ENCODE results near the gene RAB11FIP3. TPM values are rescaled to one million over a fixed set of nuclear protein-coding genes. Genes with fewer than 3 reads are reported as not detected.
"Not testable (repeated sequence)": the region's sequence is repeated elsewhere in the genome, so short reads cannot be mapped to it uniquely, and the experiment has no call there.

The RAB11FIP3 gene
- total RNA-seq, 1 donor: 25.3 TPM

GRCh38 chr16:377419-377951, 48.0 kb upstream of the RAB11FIP3 start:
- peaks cover 15% of the 10 kb centered on the region for H4K20me1 ChIP-seq (ENCODE audit: insufficient read depth, low read length)
- H3K36me3 ChIP-seq (ENCODE audit: insufficient read depth, low read length): peaks cover 22% of the 10 kb centered on the region
- no peak overlapping the region for H3K27ac ChIP-seq (ENCODE audit: low read depth, low read length)
- H3K27me3 ChIP-seq (ENCODE audit: insufficient read depth, low read length): no peaks in the 10 kb centered on the region
- no peak overlapping the region for H3K4me2 ChIP-seq (ENCODE audit: insufficient read depth, low read length)
- no peak overlapping the region for H3K4me3 ChIP-seq (ENCODE audit: insufficient read depth, low read length)
- H3K79me2 ChIP-seq (ENCODE audit: insufficient read depth, low read length): peaks cover 30% of the 10 kb centered on the region
- no peak for DNase-seq (ENCODE audit: insufficient read length, low spot score, missing footprints)
- no peaks in the 10 kb centered on the region for H3K4me1 ChIP-seq (ENCODE audit: insufficient read depth, low read length)
- H3K9me3 ChIP-seq (ENCODE audit: low read depth, low read length): no peaks in the 10 kb centered on the region
- no peak overlapping the region for H2AFZ ChIP-seq (ENCODE audit: low read length)
- no peak for TF ChIP-seq CTCF (IDR thresholded peaks at IDR 0.05; ENCODE audit: extremely low read depth, low read depth, low read length)

- H3K27me3 ChIP-seq (ENCODE audit: insufficient read depth, low read length); H3K9me3 ChIP-seq (ENCODE audit: low read depth, low read length); H3K27ac ChIP-seq (ENCODE audit: low read depth, low read length); H2AFZ ChIP-seq (ENCODE audit: low read length); H3K4me1 ChIP-seq (ENCODE audit: insufficient read depth, low read length); H3K4me2 ChIP-seq (ENCODE audit: insufficient read depth, low read length); H3K4me3 ChIP-seq (ENCODE audit: insufficient read depth, low read length); DNase-seq (ENCODE audit: insufficient read length, low spot score, missing footprints): not testable (repeated sequence)
- peaks cover 15% of the 10 kb centered on the region for H4K20me1 ChIP-seq (ENCODE audit: insufficient read depth, low read length)
- peaks cover 22% of the 10 kb centered on the region for H3K36me3 ChIP-seq (ENCODE audit: insufficient read depth, low read length)
- H3K79me2 ChIP-seq (ENCODE audit: insufficient read depth, low read length): peaks cover 30% of the 10 kb centered on the region
Measured at GRCh38 chr16:378113-378820, 47.2 kb upstream of the RAB11FIP3 start.

GRCh38 chr16:378821-379182, 46.6 kb upstream of the RAB11FIP3 start:
- H2AFZ ChIP-seq (ENCODE audit: low read length): no peak overlapping the region
- peaks cover 2% of the 10 kb centered on the region for H3K4me1 ChIP-seq (ENCODE audit: insufficient read depth, low read length)
- DNase-seq (ENCODE audit: insufficient read length, low spot score, missing footprints): no peak
- no peak overlapping the region for H3K4me2 ChIP-seq (ENCODE audit: insufficient read depth, low read length)
- peaks cover 22% of the 10 kb centered on the region for H3K36me3 ChIP-seq (ENCODE audit: insufficient read depth, low read length)
- TF ChIP-seq CTCF (IDR thresholded peaks at IDR 0.05; ENCODE audit: extremely low read depth, low read depth, low read length): no peak
- no peaks in the 10 kb centered on the region for H3K9me3 ChIP-seq (ENCODE audit: low read depth, low read length)
- H3K27me3 ChIP-seq (ENCODE audit: insufficient read depth, low read length): no peaks in the 10 kb centered on the region
- no peak overlapping the region for H3K27ac ChIP-seq (ENCODE audit: low read depth, low read length)
- peaks cover 30% of the 10 kb centered on the region for H3K79me2 ChIP-seq (ENCODE audit: insufficient read depth, low read length)
- H3K4me3 ChIP-seq (ENCODE audit: insufficient read depth, low read length): no peak overlapping the region
- peaks cover 15% of the 10 kb centered on the region for H4K20me1 ChIP-seq (ENCODE audit: insufficient read depth, low read length)

- Histone ChIP-seq H3K27ac (ENCODE audit: low read depth, low read length) (no peak overlapping the region), H3K36me3 (ENCODE audit: insufficient read depth, low read length) (peaks cover 21% of the 10 kb centered on the region), H3K4me2 (ENCODE audit: insufficient read depth, low read length) (no peak overlapping the region), H3K9me3 (ENCODE audit: low read depth, low read length) (no peaks in the 10 kb centered on the region), H3K27me3 (ENCODE audit: insufficient read depth, low read length) (no peaks in the 10 kb centered on the region), H4K20me1 (ENCODE audit: insufficient read depth, low read length) (peaks cover 15% of the 10 kb centered on the region), H3K4me1 (ENCODE audit: insufficient read depth, low read length) (peaks cover 2% of the 10 kb centered on the region), H3K79me2 (ENCODE audit: insufficient read depth, low read length) (peaks cover 30% of the 10 kb centered on the region), H3K4me3 (ENCODE audit: insufficient read depth, low read length) (no peak overlapping the region), H2AFZ (ENCODE audit: low read length) (no peak overlapping the region)
- no peak for TF ChIP-seq CTCF (IDR thresholded peaks at IDR 0.05; ENCODE audit: extremely low read depth, low read depth, low read length)
- no peak for DNase-seq (ENCODE audit: insufficient read length, low spot score, missing footprints)
Measured at GRCh38 chr16:379183-379960, 46.1 kb upstream of the RAB11FIP3 start.

All from osteoblast (primary cell).